Sigmoid colon (tissue), 4 donors: Measurements from ENCODE around the gene MAP1A.

Experiments
- POLR2A ChIP-seq, 2 donors: fragments of 450-650 bp; IDR thresholded peaks; one replicate each; pipeline ENCODE4 v1.6.1; 2016; ENCODE audit warnings: antibody characterized with exemption in 2 of 2, mild to moderate bottlenecking in 2 of 2, moderate library complexity in 2 of 2
- POLR2AphosphoS5 ChIP-seq, 4 donors: sonication (generic); formaldehyde crosslinking; IDR thresholded peaks; one replicate each; pipeline ENCODE4 v1.6.1; 2017; ENCODE audit warnings: antibody characterized with exemption in 4 of 4

DNA sequence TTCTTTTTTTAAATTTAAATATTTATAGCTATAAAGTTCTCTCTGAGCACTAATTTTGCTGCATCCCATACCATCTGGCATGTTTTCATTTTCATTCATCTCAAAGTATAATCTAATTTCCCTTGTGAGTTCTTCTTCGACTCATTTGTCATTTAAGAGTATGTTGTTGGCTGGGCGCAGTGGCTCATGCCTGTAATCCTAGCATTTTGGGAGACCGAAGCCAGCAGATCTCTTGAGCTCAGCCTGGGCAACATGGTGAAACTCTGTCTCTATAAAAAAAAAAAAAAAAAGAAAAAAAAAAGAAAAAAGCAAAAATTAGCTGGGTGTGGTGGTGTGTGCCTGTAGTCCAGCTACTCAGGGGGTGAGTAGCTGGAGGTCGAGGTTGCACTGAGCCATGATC lies 34.8 kb downstream of the MAP1A start:
- TF ChIP-seq POLR2A (IDR thresholded peaks at IDR 0.05) (no peak), POLR2AphosphoS5 (IDR thresholded peaks at IDR 0.05) (no peak)
